OCI-LY1 (cell line): Measurements from ENCODE around the gene TACR1.

Experiments
- H2AFZ ChIP-seq: fragments of 200-600 bp; sonication (generic), shearing (Covaris generic); 2 replicates; pipeline ENCODE4 v1.6.0; 2014; ENCODE audit warnings: antibody characterized with exemption, mild to moderate bottlenecking, low read length
- H3F3A ChIP-seq: fragments of 200-600 bp; sonication (generic), shearing (Covaris generic); 2 replicates; pipeline ENCODE4 v1.6.0; 2014; ENCODE audit warnings: mild to moderate bottlenecking, antibody characterized with exemption, low read length, moderate library complexity; ENCODE audit not compliant: insufficient read depth
- H3K27ac ChIP-seq: fragments of 200-600 bp; sonication (generic); 2 replicates; pipeline ENCODE4 v1.5.1; 2014; ENCODE audit warnings: low read length, mixed run types, mild to moderate bottlenecking, low read depth; ENCODE audit not compliant: poor library complexity, severe bottlenecking
- H3K27me3 ChIP-seq: fragments of 200-600 bp; sonication (generic); 2 replicates; pipeline ENCODE4 v1.6.0; 2014; ENCODE audit warnings: antibody characterized with exemption, mild to moderate bottlenecking, low read length, moderate library complexity; ENCODE audit not compliant: insufficient read depth
- H3K36me3 ChIP-seq: fragments of 200-600 bp; sonication (generic); 2 replicates; pipeline ENCODE4 v1.6.1; 2014; ENCODE audit warnings: mild to moderate bottlenecking, antibody characterized with exemption, low read length, moderate library complexity, mixed read lengths; ENCODE audit not compliant: insufficient read depth
- H3K4me1 ChIP-seq: fragments of 200-600 bp; sonication (generic); 2 replicates; pipeline ENCODE4 v1.5.1; 2014; ENCODE audit warnings: mild to moderate bottlenecking, low read length, moderate library complexity; ENCODE audit not compliant: insufficient read depth, severe bottlenecking
- H3K4me2 ChIP-seq: fragments of 200-600 bp; sonication (generic), shearing (Covaris generic); 2 replicates; pipeline ENCODE4 v1.6.1; 2014; ENCODE audit warnings: low read length
- H3K4me3 ChIP-seq: fragments of 200-600 bp; sonication (generic); 2 replicates; pipeline ENCODE4 v1.5.1; 2014; ENCODE audit warnings: low read length, low read depth, mild to moderate bottlenecking, mixed read lengths; ENCODE audit not compliant: poor library complexity, severe bottlenecking
- H3K79me2 ChIP-seq: fragments of 200-600 bp; shearing (Covaris generic); 2 replicates; pipeline ENCODE4 v1.6.1; 2016; ENCODE audit warnings: mixed run types, low read length, mixed read lengths; ENCODE audit not compliant: insufficient read depth
- H3K9ac ChIP-seq: fragments of 200-600 bp; sonication (generic), shearing (Covaris generic); 2 replicates; pipeline ENCODE4 v1.6.1; 2014; ENCODE audit warnings: mild to moderate bottlenecking, low read length, mixed read lengths
- H3K9me2 ChIP-seq: fragments of 200-600 bp; sonication (generic), shearing (Covaris generic); 2 replicates; pipeline ENCODE4 v1.6.1; 2014; ENCODE audit warnings: low read depth, mild to moderate bottlenecking, low read length, mixed read lengths
- H3K9me3 ChIP-seq: fragments of 200-600 bp; shearing (Covaris generic); 2 replicates; pipeline ENCODE4 v1.6.1; 2014; ENCODE audit warnings: low read length, mixed read lengths
- H4K20me1 ChIP-seq: fragments of 200-600 bp; sonication (generic), shearing (Covaris generic); 2 replicates; pipeline ENCODE4 v1.6.0; 2016; ENCODE audit warnings: mild to moderate bottlenecking, low read length; ENCODE audit not compliant: insufficient read depth
- EZH2 ChIP-seq: fragments of 200-600 bp; sonication (generic), shearing (Covaris generic); IDR thresholded peaks from 2 replicates; pipeline ENCODE4 v1.8.0; 2017; ENCODE audit warnings: borderline replicate concordance, mixed run types, mild to moderate bottlenecking, antibody characterized with exemption, low read length, moderate library complexity, mixed read lengths
- TF ChIP-seq, protein P1 (sequence below): fragments of 200-600 bp; sonication (generic), shearing (Covaris generic); IDR thresholded peaks from 2 replicates; pipeline ENCODE4 v1.5.1; 2017; ENCODE audit warnings: mild to moderate bottlenecking, antibody characterized with exemption, low read length, moderate library complexity, mixed read lengths

TACR1 gene

DNA sequence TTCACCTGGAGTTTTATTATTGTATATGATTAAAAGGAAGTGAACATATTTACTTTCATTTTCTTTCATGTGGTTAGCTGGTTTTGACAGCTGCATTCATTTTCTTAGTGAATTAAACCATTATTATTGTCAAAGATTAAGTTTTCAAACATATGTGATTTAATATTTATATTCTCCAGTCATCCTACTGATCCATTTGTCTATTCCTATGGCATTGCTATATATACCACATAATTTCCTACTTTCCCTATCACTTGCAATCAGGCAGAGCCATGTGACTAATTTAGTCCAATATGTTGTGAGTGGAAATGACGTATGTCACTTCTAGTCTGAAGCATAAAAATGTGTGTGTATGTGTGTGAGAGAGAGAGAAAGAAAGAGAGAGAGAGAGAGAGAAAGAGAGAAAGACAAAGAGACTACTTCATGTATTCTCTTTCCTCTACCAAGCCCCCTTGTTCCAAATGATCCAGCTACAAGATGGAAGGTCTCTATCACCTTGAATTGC lies 12.0 kb upstream of the TACR1 start:
- H3K4me3 ChIP-seq = no peak overlapping the region
- no peak overlapping the region for H2AFZ ChIP-seq
- no peak overlapping the region for H3K4me2 ChIP-seq
- TF ChIP-seq EZH2 = no peak
- TF ChIP-seq, protein P1, sequence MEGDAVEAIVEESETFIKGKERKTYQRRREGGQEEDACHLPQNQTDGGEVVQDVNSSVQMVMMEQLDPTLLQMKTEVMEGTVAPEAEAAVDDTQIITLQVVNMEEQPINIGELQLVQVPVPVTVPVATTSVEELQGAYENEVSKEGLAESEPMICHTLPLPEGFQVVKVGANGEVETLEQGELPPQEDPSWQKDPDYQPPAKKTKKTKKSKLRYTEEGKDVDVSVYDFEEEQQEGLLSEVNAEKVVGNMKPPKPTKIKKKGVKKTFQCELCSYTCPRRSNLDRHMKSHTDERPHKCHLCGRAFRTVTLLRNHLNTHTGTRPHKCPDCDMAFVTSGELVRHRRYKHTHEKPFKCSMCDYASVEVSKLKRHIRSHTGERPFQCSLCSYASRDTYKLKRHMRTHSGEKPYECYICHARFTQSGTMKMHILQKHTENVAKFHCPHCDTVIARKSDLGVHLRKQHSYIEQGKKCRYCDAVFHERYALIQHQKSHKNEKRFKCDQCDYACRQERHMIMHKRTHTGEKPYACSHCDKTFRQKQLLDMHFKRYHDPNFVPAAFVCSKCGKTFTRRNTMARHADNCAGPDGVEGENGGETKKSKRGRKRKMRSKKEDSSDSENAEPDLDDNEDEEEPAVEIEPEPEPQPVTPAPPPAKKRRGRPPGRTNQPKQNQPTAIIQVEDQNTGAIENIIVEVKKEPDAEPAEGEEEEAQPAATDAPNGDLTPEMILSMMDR = no peak
- H3K79me2 ChIP-seq = no peaks in the 10 kb centered on the region
- no peak overlapping the region for H3K27ac ChIP-seq
- no peaks in the 10 kb centered on the region for H3K36me3 ChIP-seq
- no peaks in the 10 kb centered on the region for H3K9me2 ChIP-seq
- no peaks in the 10 kb centered on the region for H3F3A ChIP-seq
- no peaks in the 10 kb centered on the region for H3K4me1 ChIP-seq
- H4K20me1 ChIP-seq = no peaks in the 10 kb centered on the region
- H3K9ac ChIP-seq = no peak overlapping the region
- H3K27me3 ChIP-seq = no peaks in the 10 kb centered on the region
- no peaks in the 10 kb centered on the region for H3K9me3 ChIP-seq

- Histone ChIP-seq H3K4me2 (no peak overlapping the region), H3K27ac (no peak overlapping the region), H3K9ac (no peak overlapping the region), H3K4me1 (no peaks in the 10 kb centered on the region), H3K27me3 (no peaks in the 10 kb centered on the region), H3K36me3 (no peaks in the 10 kb centered on the region), H4K20me1 (no peaks in the 10 kb centered on the region), H3F3A (no peaks in the 10 kb centered on the region), H2AFZ (no peak overlapping the region), H3K4me3 (no peak overlapping the region), H3K79me2 (no peaks in the 10 kb centered on the region), H3K9me2 (no peaks in the 10 kb centered on the region), H3K9me3 (no peaks in the 10 kb centered on the region)
- TF ChIP-seq, protein P1 = no peak
- no peak for TF ChIP-seq EZH2
These were observed 11.1 kb upstream of the TACR1 start for GRCh38 chr2:75210409-75210808.

GRCh38 chr2:75208738-75209137 lies 9.4 kb upstream of the TACR1 start:
- TF ChIP-seq, protein P1 = no peak
- TF ChIP-seq EZH2 = no peak
- no peaks in the 10 kb centered on the region for H3K27me3 ChIP-seq
- H3K4me2 ChIP-seq = no peak overlapping the region

More at GRCh38 chr2:75208738-75209137, 9.4 kb upstream of the TACR1 start:
- H3K9ac ChIP-seq = no peak overlapping the region
- no peaks in the 10 kb centered on the region for H3K79me2 ChIP-seq
- H3K9me3 ChIP-seq = no peaks in the 10 kb centered on the region
- H3K9me2 ChIP-seq = no peaks in the 10 kb centered on the region
- H3K27ac ChIP-seq = no peak overlapping the region
- H3K36me3 ChIP-seq = no peaks in the 10 kb centered on the region
- no peaks in the 10 kb centered on the region for H3K4me1 ChIP-seq
- no peaks in the 10 kb centered on the region for H3F3A ChIP-seq
- no peak overlapping the region for H2AFZ ChIP-seq
- no peaks in the 10 kb centered on the region for H4K20me1 ChIP-seq
- H3K4me3 ChIP-seq = no peak overlapping the region
